ENCODE measurements around the gene NELL2.
"Not testable (repeated sequence)": the region's sequence is repeated elsewhere in the genome, so short reads cannot be mapped to it uniquely, and the experiment has no call there.

The NELL2 gene

GRCh38 chr12:44847403-44847802 lies 28.7 kb downstream of the NELL2 start:
- no peak for DNase-seq

- DNase-seq, result no peak
Measured at GRCh38 chr12:44846826-44847225, 29.3 kb downstream of the NELL2 start.

- no peak for DNase-seq
Measured at GRCh38 chr12:44842669-44843068, 33.4 kb downstream of the NELL2 start.

- DNase-seq, result no peak
Measured at GRCh38 chr12:44839785-44840184, 36.3 kb downstream of the NELL2 start.

DNA sequence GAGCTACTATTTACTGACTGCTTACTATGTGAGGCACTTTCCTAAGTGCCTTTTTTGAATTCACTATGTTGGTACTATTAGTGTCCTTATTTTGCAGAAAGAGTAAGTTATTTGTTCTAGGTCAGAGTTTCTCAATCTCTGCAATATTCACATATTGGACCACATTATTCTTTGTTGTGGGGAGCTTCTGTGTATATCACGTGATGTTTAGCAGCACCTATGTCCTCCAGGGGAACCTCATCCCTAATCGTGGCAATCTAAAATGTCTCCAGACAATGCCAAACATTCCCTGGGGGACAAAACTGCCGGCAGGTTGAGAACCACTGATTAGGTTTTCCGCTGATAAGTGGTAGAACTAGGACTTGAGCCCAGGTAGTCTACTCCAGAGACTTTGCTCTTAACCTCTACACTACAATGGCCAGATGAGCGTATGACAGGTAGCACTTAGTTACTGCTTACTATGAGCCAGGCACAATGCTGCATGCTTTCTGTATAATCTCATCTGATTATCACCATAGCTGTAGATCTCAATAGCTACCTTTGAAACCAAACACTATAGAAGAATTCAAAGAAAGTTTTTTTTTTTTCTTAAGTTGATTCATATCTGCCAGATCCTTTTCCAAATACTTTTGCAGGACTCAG lies 38.9 kb downstream of the NELL2 start:
- DNase-seq, result no peak

GRCh38 chr12:44835641-44836379 lies 40.3 kb downstream of the NELL2 start:
- DNase-seq, result no peak

DNA sequence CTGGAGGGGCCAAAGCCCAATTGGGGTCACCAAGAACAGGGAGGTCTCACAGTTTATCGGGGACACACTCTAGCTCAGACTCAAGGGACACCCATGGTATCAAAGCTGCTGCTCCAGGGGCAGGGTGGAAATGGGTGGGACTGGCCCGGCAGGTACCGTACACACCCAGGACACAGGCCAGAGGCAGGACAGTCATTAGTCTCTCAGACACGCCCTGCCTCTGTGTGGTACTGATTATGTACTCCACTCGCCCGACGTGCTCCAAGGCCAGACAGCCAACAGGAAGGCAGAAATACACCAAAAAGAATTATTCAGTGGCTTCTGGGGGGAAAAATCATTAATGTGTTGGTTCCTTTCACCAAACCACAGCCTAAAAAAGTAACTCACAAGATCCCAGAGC lies 41.1 kb downstream of the NELL2 start:
- DNase-seq, result not testable (repeated sequence)

DNA sequence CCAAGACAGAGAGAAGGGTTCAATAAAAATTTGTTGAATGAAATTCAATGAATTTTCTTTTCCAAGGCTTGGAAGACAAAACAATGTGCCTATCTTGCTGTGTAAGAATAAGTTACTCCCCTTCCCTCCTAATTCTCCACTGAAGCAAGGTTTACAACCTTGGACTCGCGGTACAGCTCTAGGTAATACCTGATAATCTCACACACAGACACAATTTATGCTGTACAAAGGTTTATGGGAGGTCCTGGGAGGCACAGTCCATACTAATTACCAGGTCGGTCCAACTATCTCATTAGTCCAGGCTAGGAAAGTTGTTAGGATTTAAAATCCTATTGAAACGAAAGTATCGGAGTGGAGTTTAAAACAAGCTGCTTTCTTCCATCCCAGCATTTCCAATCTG lies 42.6 kb downstream of the NELL2 start:
- no peak for DNase-seq

DNA sequence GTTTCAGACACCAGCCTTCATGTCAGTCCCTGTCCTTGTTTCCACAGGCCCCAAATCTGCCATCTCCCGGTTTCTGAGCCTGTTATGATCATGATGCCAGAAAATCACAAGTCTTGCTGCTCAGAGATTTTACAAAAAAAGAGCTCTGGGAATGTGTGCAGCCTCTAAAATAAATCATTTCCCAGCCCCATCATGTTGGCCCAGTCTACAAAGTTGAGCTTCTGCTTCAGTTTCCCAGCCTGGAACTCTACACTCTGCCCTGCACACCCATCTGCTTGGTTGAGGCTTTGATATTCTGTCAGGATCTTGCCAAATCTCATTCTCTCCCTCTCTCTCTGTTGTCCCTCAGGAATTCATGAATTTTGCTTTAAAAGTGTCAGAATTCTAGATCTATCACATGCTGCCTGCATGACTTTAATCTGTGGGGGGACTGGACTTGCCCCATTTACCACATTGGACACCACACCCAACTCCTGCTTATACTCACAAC lies 45.5 kb downstream of the NELL2 start:
- no peak for DNase-seq

DNA sequence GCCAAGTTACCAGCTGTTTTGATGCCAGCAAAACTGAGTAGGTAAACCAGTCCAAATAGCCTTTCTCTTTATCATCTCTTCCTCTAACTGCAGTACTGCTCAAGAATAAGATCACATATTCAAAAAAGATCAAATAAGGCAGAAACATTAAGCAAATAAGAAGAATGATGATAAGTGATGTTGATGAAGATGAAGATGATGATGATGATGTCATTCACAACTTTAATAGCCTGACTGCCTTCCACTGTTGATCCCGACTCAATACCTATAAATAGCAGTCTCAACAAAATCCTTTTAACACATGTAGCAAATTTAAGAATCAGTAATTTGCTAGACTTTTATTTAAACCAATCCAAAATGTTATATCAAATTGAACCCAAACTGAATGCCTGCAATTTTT lies 47.1 kb downstream of the NELL2 start:
- no peak for DNase-seq

DNA sequence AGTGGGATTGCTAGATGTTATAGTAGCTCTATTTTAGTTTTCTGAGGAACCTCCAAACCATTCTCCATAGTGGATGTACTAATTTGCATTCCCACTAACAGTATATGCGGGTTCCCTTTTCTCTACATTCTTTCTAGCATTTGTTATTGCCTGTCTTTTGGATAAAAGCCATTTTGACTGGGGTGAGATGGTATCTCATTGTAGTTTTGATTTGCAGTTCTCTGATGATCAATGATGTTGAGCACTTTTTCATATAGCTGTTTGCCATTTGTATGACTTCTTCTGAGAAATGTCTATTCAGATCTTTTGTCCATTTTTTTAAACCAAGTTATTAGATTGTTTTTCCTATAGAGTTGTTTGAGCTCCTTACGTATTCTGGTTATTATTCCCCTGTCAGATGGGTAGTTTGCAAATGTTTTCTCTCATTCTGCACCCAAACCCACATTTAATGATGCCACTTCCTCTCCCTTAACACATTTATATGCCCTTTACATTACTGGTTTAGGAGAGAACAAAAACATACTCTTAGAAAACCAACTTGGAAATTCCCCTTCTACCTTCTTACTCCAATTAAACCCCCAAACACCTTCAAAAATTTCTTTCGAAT lies 48.2 kb downstream of the NELL2 start:
- no peak for DNase-seq

GRCh38 chr12:44821702-44822101 lies 54.4 kb downstream of the NELL2 start:
- not testable (repeated sequence) for DNase-seq

DNA sequence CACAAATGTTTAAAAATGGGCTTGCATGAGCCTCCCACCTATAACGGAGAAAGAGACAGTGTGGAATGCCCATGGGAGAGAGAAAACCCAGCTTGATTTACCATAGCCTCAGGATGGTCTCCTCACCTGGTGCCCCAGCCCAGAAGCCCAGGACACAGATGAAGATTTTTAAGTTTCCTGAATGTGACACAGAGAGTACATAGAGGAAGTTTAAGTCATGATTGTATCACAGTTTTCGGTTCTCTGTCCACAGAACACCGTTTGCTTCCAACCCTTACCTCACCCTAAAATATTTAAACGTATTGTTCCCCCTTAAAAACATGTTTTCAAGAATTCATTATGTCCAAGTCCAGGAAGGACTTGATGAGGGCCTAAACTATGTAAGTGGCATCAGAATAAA lies 56.2 kb downstream of the NELL2 start:
- DNase-seq, result no peak

- no peak for DNase-seq
Measured at GRCh38 chr12:44817687-44818086, 58.4 kb downstream of the NELL2 start.

DNA sequence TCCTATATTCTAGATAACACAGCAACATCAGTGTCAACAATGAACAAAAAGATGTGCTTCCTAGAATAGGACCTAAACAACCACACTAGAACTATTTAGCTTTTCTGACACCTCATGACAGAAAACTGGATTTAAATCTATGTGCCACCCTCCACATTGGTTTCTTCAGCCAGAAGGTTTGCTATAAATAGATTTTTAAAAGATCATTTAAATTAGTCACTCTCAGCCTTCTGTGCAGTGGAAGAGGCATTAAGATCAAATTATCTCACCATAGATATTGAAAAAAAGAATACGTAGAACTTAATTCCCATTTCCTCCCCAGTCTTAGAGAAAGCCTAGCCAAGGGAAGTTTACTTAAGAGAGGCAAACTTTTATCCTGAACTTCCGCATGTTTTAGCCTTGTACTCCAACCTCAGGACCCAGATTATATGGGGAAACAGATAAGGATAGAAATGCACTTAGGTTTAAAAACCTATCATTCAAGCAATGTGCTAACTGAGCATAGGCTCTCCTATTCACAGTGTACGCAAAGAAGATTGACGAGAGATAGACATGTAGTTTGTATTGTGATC lies 59.6 kb downstream of the NELL2 start:
- DNase-seq, result no peak

DNA sequence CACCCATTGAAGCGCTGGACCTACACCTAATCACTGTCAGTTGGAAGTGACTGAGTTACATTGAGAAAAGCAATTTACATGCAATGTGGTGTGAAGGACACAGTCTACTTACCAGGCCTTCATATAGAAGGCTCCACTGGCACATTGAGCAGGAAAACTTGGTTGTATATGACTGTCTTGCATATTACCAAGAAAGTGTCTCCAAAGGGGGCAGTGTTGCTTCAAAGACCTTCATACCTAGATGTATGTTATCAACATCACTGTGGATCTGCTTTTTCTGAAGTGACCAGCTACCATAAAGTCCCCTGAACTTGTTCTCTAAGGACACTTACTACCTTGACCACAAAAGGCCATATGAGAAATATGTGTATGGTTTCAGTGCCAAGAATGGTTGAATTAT lies 64.1 kb downstream of the NELL2 start:
- DNase-seq, result no peak

- DNase-seq, result no peak
Measured at GRCh38 chr12:44804068-44804467, 72.0 kb downstream of the NELL2 start.

GRCh38 chr12:44795970-44796369 lies 80.1 kb downstream of the NELL2 start:
- DNase-seq, result no peak

DNA sequence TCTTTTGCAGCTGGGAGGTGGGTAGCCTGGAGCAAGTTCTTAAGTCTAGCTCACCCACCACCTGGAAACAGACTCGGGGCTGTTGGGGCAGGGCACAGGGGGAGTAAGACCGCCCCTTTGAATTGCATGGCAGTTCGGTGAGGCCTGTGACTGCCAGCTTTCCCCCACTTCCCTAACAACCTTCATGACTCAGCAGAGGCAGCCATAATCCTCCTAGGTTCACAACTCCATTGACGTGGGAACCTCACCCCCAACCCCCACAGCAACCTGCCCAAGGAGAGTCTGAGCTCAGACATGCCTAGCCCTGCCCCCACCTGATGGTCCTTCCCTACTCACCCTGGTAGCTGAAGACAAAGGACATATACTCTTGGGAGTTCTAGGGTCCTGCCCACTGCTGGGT lies 87.4 kb downstream of the NELL2 start:
- no peak for DNase-seq

- no peak for DNase-seq
Measured at GRCh38 chr12:44780221-44780790, 95.8 kb downstream of the NELL2 start.

- DNase-seq, result no peak
Measured at GRCh38 chr12:44779766-44780165, 96.3 kb downstream of the NELL2 start.

DNA sequence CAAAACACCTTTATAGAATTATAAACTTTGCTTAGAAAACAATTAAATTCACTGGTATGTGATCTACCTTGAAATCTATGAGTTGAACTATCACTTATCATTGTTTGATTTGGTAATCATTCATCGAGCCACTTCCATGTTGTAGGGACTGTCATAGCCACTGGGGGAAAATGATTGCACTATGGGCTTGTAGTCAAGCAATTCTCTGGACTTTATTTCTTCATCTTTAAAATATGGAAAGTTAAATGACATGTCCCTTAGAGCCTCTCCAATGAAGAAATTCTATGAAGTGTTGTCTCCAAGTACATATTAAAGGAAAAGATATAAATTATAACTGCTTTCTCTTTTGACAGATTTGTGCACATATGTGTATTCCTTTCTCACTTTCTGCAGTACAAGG lies 97.3 kb downstream of the NELL2 start:
- DNase-seq, result no peak

DNA sequence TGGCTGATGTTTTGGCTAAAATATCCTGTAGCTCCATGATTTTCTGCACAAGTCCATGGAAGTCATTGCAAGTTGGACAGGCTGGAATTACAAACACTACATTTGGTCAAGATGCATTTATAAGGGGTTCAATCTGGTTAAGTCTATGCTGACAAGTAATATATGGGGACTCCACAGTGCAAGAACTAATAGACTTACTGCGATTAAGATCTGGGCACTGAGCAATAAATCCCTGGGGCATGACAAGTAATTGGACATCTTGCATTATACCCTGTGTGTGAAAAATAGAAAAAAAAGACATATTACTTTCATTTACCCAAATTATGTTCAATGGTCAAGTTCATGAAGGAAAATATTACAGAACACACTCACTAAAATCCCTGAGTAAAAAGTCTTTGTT lies 99.1 kb downstream of the NELL2 start:
- DNase-seq, result no peak

GRCh38 chr12:44775901-44776300 lies 100.2 kb downstream of the NELL2 start:
- no peak for DNase-seq

All from NCI-H748 treated with DMSO at 0.1 percent for 48 hours (cell line).